ENCODE measurements around the gene VASP.

VASP gene

GRCh38 chr19:45478454-45479238 lies 28.6 kb upstream of the VASP start:
- peak; percentile 96 for TF ChIP-seq CTCF (conservative IDR thresholded peaks at IDR 0.05; ENCODE audit: low read length)
- peak; percentile 95 for DNase-seq (ENCODE audit: low read depth)
- H3K4me3 ChIP-seq (ENCODE audit: low read length) = peak overlapping the region; percentile 58

- no peak for DNase-seq (ENCODE audit: low read depth)
- H3K4me3 ChIP-seq (ENCODE audit: low read length) = no peak overlapping the region
- TF ChIP-seq CTCF (conservative IDR thresholded peaks at IDR 0.05; ENCODE audit: low read length) = no peak
Observed at GRCh38 chr19:45483033-45483432, 24.2 kb upstream of the VASP start.

- H3K4me3 ChIP-seq (ENCODE audit: low read length) = no peak overlapping the region
- DNase-seq (ENCODE audit: low read depth) = peak; percentile 25
- TF ChIP-seq CTCF (conservative IDR thresholded peaks at IDR 0.05; ENCODE audit: low read length) = no peak
Observed at GRCh38 chr19:45484273-45484945, 22.9 kb upstream of the VASP start.

- TF ChIP-seq CTCF (conservative IDR thresholded peaks at IDR 0.05; ENCODE audit: low read length) = peak; percentile 93
- peak overlapping the region; percentile 83 for H3K4me3 ChIP-seq (ENCODE audit: low read length)
- peak; percentile 93 for DNase-seq (ENCODE audit: low read depth)
Observed at GRCh38 chr19:45485305-45486077, 21.8 kb upstream of the VASP start.

GRCh38 chr19:45488708-45489107 lies 18.6 kb upstream of the VASP start:
- no peak for DNase-seq (ENCODE audit: low read depth)
- no peak overlapping the region for H3K4me3 ChIP-seq (ENCODE audit: low read length)
- no peak for TF ChIP-seq CTCF (conservative IDR thresholded peaks at IDR 0.05; ENCODE audit: low read length)

- no peak overlapping the region for H3K4me3 ChIP-seq (ENCODE audit: low read length)
- no peak for DNase-seq (ENCODE audit: low read depth)
- TF ChIP-seq CTCF (conservative IDR thresholded peaks at IDR 0.05; ENCODE audit: low read length) = no peak
Observed at GRCh38 chr19:45489216-45489855, 17.9 kb upstream of the VASP start.

Data from AG10803 (cell line).